H9 (cell line): Measurements from ENCODE around the gene SCAF1. TPM values are rescaled to one million over a fixed set of nuclear protein-coding genes. Genes with fewer than 3 reads are reported as not detected.

ENCODE experiments used
- DNase-seq: peaks from one replicate; pipeline ENCODE4 v3.0.0-alpha.2; 2017
- H2AFZ ChIP-seq: one replicate; pipeline ENCODE4 v1.6.1; 2013; ENCODE audit warnings: mild to moderate bottlenecking, low read length, control low read depth, moderate library complexity
- H2AK5ac ChIP-seq: 2 replicates; pipeline ENCODE4 v1.6.1; 2013; ENCODE audit warnings: low read length, control low read depth, mixed read lengths; ENCODE audit not compliant: insufficient read length
- H2BK120ac ChIP-seq: one replicate; pipeline ENCODE4 v1.6.1; 2013; ENCODE audit warnings: low read depth, mild to moderate bottlenecking, low read length, control low read depth, inconsistent platforms; ENCODE audit not compliant: poor library complexity, severe bottlenecking
- H2BK12ac ChIP-seq: 2 replicates; pipeline ENCODE4 v1.6.1; 2013; ENCODE audit warnings: low read length, control low read depth, mixed read lengths, low read depth; ENCODE audit not compliant: insufficient read length
- H2BK15ac ChIP-seq: 2 replicates; pipeline ENCODE4 v1.6.1; 2013; ENCODE audit warnings: low read depth, low read length, control low read depth
- H2BK20ac ChIP-seq: one replicate; pipeline ENCODE4 v1.6.1; 2013; ENCODE audit warnings: low read depth, mild to moderate bottlenecking, low read length, control low read depth, inconsistent platforms; ENCODE audit not compliant: poor library complexity, severe bottlenecking
- H2BK5ac ChIP-seq: 2 replicates; pipeline ENCODE4 v1.6.1; 2013; ENCODE audit warnings: low read length, control low read depth, mixed read lengths; ENCODE audit not compliant: insufficient read length
- H3K14ac ChIP-seq: 2 replicates; pipeline ENCODE4 v1.6.1; 2013; ENCODE audit warnings: low read length, control low read depth; ENCODE audit not compliant: insufficient read depth
- H3K18ac ChIP-seq: 2 replicates; pipeline ENCODE4 v1.6.1; 2013; ENCODE audit warnings: low read depth, mild to moderate bottlenecking, mixed read lengths, low read length, control low read depth; ENCODE audit not compliant: insufficient read length
- H3K23ac ChIP-seq: 2 replicates; pipeline ENCODE4 v1.6.1; 2013; ENCODE audit warnings: low read length, control low read depth, mixed read lengths, low read depth; ENCODE audit not compliant: insufficient read length
- H3K23me2 ChIP-seq: 2 replicates; pipeline ENCODE4 v1.6.1; 2013; ENCODE audit warnings: low read depth, mild to moderate bottlenecking, mixed read lengths, low read length, control low read depth; ENCODE audit not compliant: insufficient read length, poor library complexity, severe bottlenecking
- H3K27ac ChIP-seq: 2 replicates; pipeline ENCODE4 v1.5.1; 2013; ENCODE audit warnings: low read length, control low read depth, mixed read lengths, low read depth; ENCODE audit not compliant: insufficient read length
- H3K27me3 ChIP-seq: 2 replicates; pipeline ENCODE4 v1.6.1; 2013; ENCODE audit warnings: low read length, control low read depth, inconsistent platforms; ENCODE audit not compliant: insufficient read depth
- H3K4ac ChIP-seq: 2 replicates; pipeline ENCODE4 v1.6.1; 2013; ENCODE audit warnings: low read depth, mild to moderate bottlenecking, control low read depth, inconsistent platforms, low read length, moderate library complexity
- H3K4me1 ChIP-seq: 2 replicates; pipeline ENCODE4 v1.6.1; 2013; ENCODE audit warnings: low read length, control low read depth, inconsistent platforms; ENCODE audit not compliant: insufficient read depth
- H3K4me2 ChIP-seq: 2 replicates; pipeline ENCODE4 v1.6.1; 2013; ENCODE audit warnings: low read length, control low read depth, mixed read lengths; ENCODE audit not compliant: insufficient read length, insufficient read depth
- H3K56ac ChIP-seq: 2 replicates; pipeline ENCODE4 v1.6.1; 2013; ENCODE audit warnings: low read depth, mild to moderate bottlenecking, mixed read lengths, low read length, control low read depth; ENCODE audit not compliant: insufficient read length
- H3K79me1 ChIP-seq: 2 replicates; pipeline ENCODE4 v1.6.1; 2013; ENCODE audit warnings: low read depth, mild to moderate bottlenecking, moderate library complexity, low read length, control low read depth, inconsistent platforms; ENCODE audit not compliant: insufficient read depth, poor library complexity, severe bottlenecking
- H3K79me2 ChIP-seq: 2 replicates; pipeline ENCODE4 v1.6.1; 2013; ENCODE audit warnings: low read length, control low read depth, inconsistent platforms; ENCODE audit not compliant: insufficient read depth
- H3K9ac ChIP-seq: 2 replicates; pipeline ENCODE4 v1.6.1; 2013; ENCODE audit warnings: low read length, control low read depth, mixed read lengths; ENCODE audit not compliant: insufficient read length; ENCODE audit errors: extremely low read depth
- H3K9me3 ChIP-seq: one replicate; pipeline ENCODE4 v1.6.1; 2013; ENCODE audit warnings: low read depth, low read length, inconsistent platforms; ENCODE audit not compliant: control insufficient read depth
- H3T11ph ChIP-seq: one replicate; pipeline ENCODE4 v1.6.1; 2013; ENCODE audit warnings: mild to moderate bottlenecking, low read length, control low read depth, inconsistent platforms
- H4K20me1 ChIP-seq: one replicate; pipeline ENCODE4 v1.6.1; 2013; ENCODE audit not compliant: control insufficient read depth, insufficient read length, insufficient read depth
- H4K5ac ChIP-seq: 2 replicates; pipeline ENCODE4 v1.6.1; 2013; ENCODE audit warnings: low read depth, mild to moderate bottlenecking, mixed read lengths, low read length, control low read depth; ENCODE audit not compliant: insufficient read length
- H4K8ac ChIP-seq: replicated peaks from 2 replicates; pipeline ENCODE4 v1.6.1; 2013; ENCODE audit warnings: low read length, control low read depth, mixed read lengths, low read depth; ENCODE audit not compliant: insufficient read length
- H4K91ac ChIP-seq: 2 replicates; pipeline ENCODE4 v1.6.1; 2013; ENCODE audit warnings: low read depth, mild to moderate bottlenecking, moderate library complexity, mixed read lengths, low read length, control low read depth; ENCODE audit not compliant: insufficient read length
- H3K27ac Mint-ChIP-seq, 3 experiments: 2 replicates in 2 of 3; 3 replicates in 1 of 3; pipeline ENCODE4 v1.8.0; 2020 to 2021; ENCODE audit warnings: mixed read lengths in 3 of 3, mild to moderate bottlenecking in 1 of 3, moderate library complexity in 1 of 3
- H3K27me3 Mint-ChIP-seq: 2 replicates; pipeline ENCODE4 v1.8.0; 2021; ENCODE audit warnings: low read depth, mild to moderate bottlenecking, moderate library complexity, mixed read lengths
- H3K36me3 Mint-ChIP-seq, 3 experiments: 2 replicates in 2 of 3; 3 replicates in 1 of 3; pipeline ENCODE4 v1.8.0; 2020 to 2021; ENCODE audit warnings: low read depth in 3 of 3, mixed read lengths in 3 of 3; ENCODE audit not compliant: insufficient read depth in 1 of 3
- H3K4me1 Mint-ChIP-seq, 2 experiments: 2 replicates each; pipeline ENCODE4 v1.8.0; 2020; ENCODE audit warnings: mixed read lengths in 2 of 2
- H3K4me3 Mint-ChIP-seq, 2 experiments: 2 replicates in 1 of 2; 3 replicates in 1 of 2; pipeline ENCODE4 v1.8.0; 2020 to 2021; ENCODE audit warnings: mild to moderate bottlenecking in 2 of 2, mixed read lengths in 2 of 2, moderate library complexity in 1 of 2
- H3K9me3 Mint-ChIP-seq, 2 experiments: 2 replicates in 1 of 2; 3 replicates in 1 of 2; pipeline ENCODE4 v1.8.0; 2020; ENCODE audit warnings: mild to moderate bottlenecking in 2 of 2, mixed read lengths in 2 of 2, moderate library complexity in 1 of 2
- whole genome bisulfite sequencing: extraction: QIAGEN DNeasy Blood & Tissue Kit; methylation state at CpG from one replicate; pipeline ENCODE4 v1.1.7; 2013; ENCODE audit warnings: missing lambda C conversion rate, low lambda C conversion rate, mixed read lengths; ENCODE audit not compliant: insufficient read length; ENCODE audit errors: extremely low coverage; 5-methylcytosine and 5-hydroxymethylcytosine counted together
- total RNA-seq: library from RNA; stranded (reverse); gene quantifications from 2 replicates; pipeline ENCODE4 v1.2.1, GENCODE V29; 2021
- TF ChIP-seq, protein P1 (sequence below): fragments of 200-600 bp; sonication (generic); conservative IDR thresholded peaks from 3 replicates; pipeline ENCODE4 v1.8.0; 2021; ENCODE audit warnings: antibody characterized with exemption, mild to moderate bottlenecking

The SCAF1 gene
- total RNA-seq, 1 experiment from 2014 or later: 85.3 TPM

- H2BK120ac ChIP-seq: no peak overlapping the region
- no peak overlapping the region for H2BK12ac ChIP-seq
- no peak overlapping the region for H2BK15ac ChIP-seq
- H3K4ac ChIP-seq: no peak overlapping the region
- Mint-ChIP-seq H3K9me3 (no peaks in the 10 kb centered on the region; a peak in 2 of 5 replicates), H3K4me1 (peaks cover 25 to 40% of the 10 kb centered on the region in 2 experiments), H3K36me3 (peaks cover 20 to 31% (median 23%) of the 10 kb centered on the region in 3 experiments; a peak in 6 of 7 replicates), H3K4me3 (peak overlapping the region; percentile 97 to 98), H3K27me3 (peaks cover 2% of the 10 kb centered on the region; the same call in 1 of the 2 replicates), H3K27ac (peak overlapping the region; percentile 100)
- peak overlapping the region; percentile 63 for H3K4me2 ChIP-seq
- no peak overlapping the region for H2BK5ac ChIP-seq
- H3K56ac ChIP-seq: no peak overlapping the region
- H2AFZ ChIP-seq: no peak overlapping the region
- no peaks in the 10 kb centered on the region for H3K27me3 ChIP-seq
- H3K9ac ChIP-seq: no peak overlapping the region
- no CpG with 5 or more reads among the region's 34 CpGs for WGBS
- peaks cover 1% of the 10 kb centered on the region for H3K79me1 ChIP-seq
- no peak overlapping the region for H4K5ac ChIP-seq
- peaks cover 22% of the 10 kb centered on the region; the same call in 1 of the 2 replicates for H3K79me2 ChIP-seq
- no peaks in the 10 kb centered on the region for H3K9me3 ChIP-seq
- TF ChIP-seq, protein P1, sequence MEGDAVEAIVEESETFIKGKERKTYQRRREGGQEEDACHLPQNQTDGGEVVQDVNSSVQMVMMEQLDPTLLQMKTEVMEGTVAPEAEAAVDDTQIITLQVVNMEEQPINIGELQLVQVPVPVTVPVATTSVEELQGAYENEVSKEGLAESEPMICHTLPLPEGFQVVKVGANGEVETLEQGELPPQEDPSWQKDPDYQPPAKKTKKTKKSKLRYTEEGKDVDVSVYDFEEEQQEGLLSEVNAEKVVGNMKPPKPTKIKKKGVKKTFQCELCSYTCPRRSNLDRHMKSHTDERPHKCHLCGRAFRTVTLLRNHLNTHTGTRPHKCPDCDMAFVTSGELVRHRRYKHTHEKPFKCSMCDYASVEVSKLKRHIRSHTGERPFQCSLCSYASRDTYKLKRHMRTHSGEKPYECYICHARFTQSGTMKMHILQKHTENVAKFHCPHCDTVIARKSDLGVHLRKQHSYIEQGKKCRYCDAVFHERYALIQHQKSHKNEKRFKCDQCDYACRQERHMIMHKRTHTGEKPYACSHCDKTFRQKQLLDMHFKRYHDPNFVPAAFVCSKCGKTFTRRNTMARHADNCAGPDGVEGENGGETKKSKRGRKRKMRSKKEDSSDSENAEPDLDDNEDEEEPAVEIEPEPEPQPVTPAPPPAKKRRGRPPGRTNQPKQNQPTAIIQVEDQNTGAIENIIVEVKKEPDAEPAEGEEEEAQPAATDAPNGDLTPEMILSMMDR: no peak
- no peak overlapping the region for H4K8ac ChIP-seq
- H3K23ac ChIP-seq: no peak overlapping the region
- no peak overlapping the region for H3T11ph ChIP-seq
- H3K23me2 ChIP-seq: peaks cover 4% of the 10 kb centered on the region
- peak; percentile 100 for DNase-seq
- H4K20me1 ChIP-seq: no peaks in the 10 kb centered on the region
- H3K14ac ChIP-seq: peak overlapping the region; percentile 93
- H3K18ac ChIP-seq: no peak overlapping the region
- no peak overlapping the region for H2BK20ac ChIP-seq
- no peak overlapping the region for H4K91ac ChIP-seq
- peaks cover 6% of the 10 kb centered on the region for H3K4me1 ChIP-seq
- no peak overlapping the region for H3K27ac ChIP-seq
- no peak overlapping the region for H2AK5ac ChIP-seq
Measured at GRCh38 chr19:49676784-49677230, 34.8 kb downstream of the SCAF1 start.
